GM23248 (cell line): ENCODE data around the gene ZNF112. TPM values are rescaled to one million over a fixed set of nuclear protein-coding genes. Genes with fewer than 3 reads are reported as not detected.

ENCODE experiments used
- DNase-seq: peaks from one replicate; pipeline ENCODE4 v3.0.0-alpha.2; 2015
- H2AFZ ChIP-seq: fragments of 200-600 bp; sonication (generic); 2 replicates; pipeline ENCODE4 v1.6.1; 2016; ENCODE audit warnings: antibody characterized with exemption
- H3F3A ChIP-seq: fragments of 200-600 bp; sonication (generic); 2 replicates; pipeline ENCODE4 v1.6.1; 2016; ENCODE audit warnings: mild to moderate bottlenecking, antibody characterized with exemption, mixed run types; ENCODE audit not compliant: insufficient read depth
- H3K27ac ChIP-seq: fragments of 200-600 bp; sonication (generic); 2 replicates; pipeline ENCODE4 v1.5.1; 2016; ENCODE audit warnings: mild to moderate bottlenecking
- H3K27me3 ChIP-seq: fragments of 200-600 bp; sonication (generic); replicated peaks from 2 replicates; pipeline ENCODE4 v1.6.1; 2016; ENCODE audit warnings: mild to moderate bottlenecking; ENCODE audit not compliant: insufficient read depth
- H3K36me3 ChIP-seq: fragments of 200-600 bp; sonication (generic); 2 replicates; pipeline ENCODE4 v1.6.1; 2016; ENCODE audit warnings: low read depth, mild to moderate bottlenecking
- H3K4me1 ChIP-seq: fragments of 200-600 bp; sonication (generic); 2 replicates; pipeline ENCODE4 v1.6.1; 2016; ENCODE audit warnings: mild to moderate bottlenecking; ENCODE audit not compliant: insufficient read depth
- H3K4me2 ChIP-seq: fragments of 200-600 bp; sonication (generic); one replicate; pipeline ENCODE4 v1.6.1; 2016; ENCODE audit warnings: mild to moderate bottlenecking; ENCODE audit not compliant: unreplicated experiment
- H3K4me3 ChIP-seq: fragments of 200-600 bp; sonication (generic); 2 replicates; pipeline ENCODE4 v1.5.1; 2016; ENCODE audit warnings: mild to moderate bottlenecking
- H3K79me2 ChIP-seq: fragments of 200-600 bp; sonication (generic); 2 replicates; pipeline ENCODE4 v1.6.1; 2016; ENCODE audit warnings: mild to moderate bottlenecking; ENCODE audit not compliant: insufficient read depth
- H3K9ac ChIP-seq: fragments of 200-600 bp; sonication (generic); 2 replicates; pipeline ENCODE4 v1.6.1; 2016; ENCODE audit warnings: mild to moderate bottlenecking
- H3K9me2 ChIP-seq: fragments of 200-600 bp; sonication (generic); 2 replicates; pipeline ENCODE4 v1.6.1; 2016; ENCODE audit warnings: mixed run types, mild to moderate bottlenecking, moderate library complexity; ENCODE audit not compliant: insufficient read depth
- H3K9me3 ChIP-seq: fragments of 200-600 bp; sonication (generic); one replicate; pipeline ENCODE4 v1.6.1; 2017; ENCODE audit warnings: low read depth
- H4K20me1 ChIP-seq: fragments of 200-600 bp; sonication (generic); 2 replicates; pipeline ENCODE4 v1.6.0; 2016; ENCODE audit not compliant: insufficient read depth
- EZH2 ChIP-seq: fragments of 200-600 bp; sonication (generic); IDR thresholded peaks from 2 replicates; pipeline ENCODE4 v1.6.1; 2018; ENCODE audit warnings: antibody characterized with exemption, mild to moderate bottlenecking; ENCODE audit not compliant: insufficient read depth, poor library complexity, severe bottlenecking
- EZH2phosphoT487 ChIP-seq: fragments of 200-600 bp; sonication (generic); IDR thresholded peaks from 2 replicates; pipeline ENCODE4 v1.6.1; 2018; ENCODE audit warnings: antibody characterized with exemption, moderate library complexity, mild to moderate bottlenecking, low read depth; ENCODE audit not compliant: insufficient read depth
- WGBS, 2 experiments: methylation state at CpG; one replicate each; pipeline ENCODE4 v1.1.6; 2015 to 2017; ENCODE audit warnings: low lambda C conversion rate in 2 of 2, low coverage in 1 of 2; ENCODE audit errors: missing lambda C conversion rate in 2 of 2; 5-methylcytosine and 5-hydroxymethylcytosine counted together
- in situ Hi-C: fragments of 300-500 bp; cut with MboI; formaldehyde crosslinking; loops from 2 replicates; pipeline ENCODE4 v1.15.0; 2020
- polyA plus RNA-seq: library from polyadenylated mRNA; unstranded; fragments of >200 nt; fragmentation: Nextera tagmentation; extraction: Ambion mirVana; gene quantifications from 2 replicates; pipeline ENCODE4 v1.2.1, GENCODE V29; 2016
- total RNA-seq: library from RNA; depleted of rRNA; stranded (reverse); fragments of >200 nt; shearing (Covaris generic); gene quantifications from 2 replicates; pipeline ENCODE4 v1.2.3, GENCODE V29; 2014

Gene ZNF112
- total and polyA plus RNA-seq, 2 experiments from 2014 or later, result 5.6 TPM

GRCh38 chr19:44313231-44313630 lies 43.2 kb downstream of the ZNF112 start:
- Histone ChIP-seq H3K36me3 (no peaks in the 10 kb centered on the region), H4K20me1 (no peaks in the 10 kb centered on the region), H3K4me1 (0 out of 2 replicates have a peak, but pooled peaks cover 2% of the 10 kb centered on the region), H2AFZ (no peak overlapping the region), H3K79me2 (no peaks in the 10 kb centered on the region), H3K27ac (no peak overlapping the region), H3K9me3 (peaks cover 4% of the 10 kb centered on the region), H3K9me2 (no peaks in the 10 kb centered on the region), H3K27me3 (no peaks in the 10 kb centered on the region), H3F3A (peaks cover 6% of the 10 kb centered on the region; the same call in 1 of the 2 replicates), H3K9ac (no peak overlapping the region), H3K4me2 (no peak overlapping the region), H3K4me3 (no peak overlapping the region)
- 87 to 100% methylated on average over 1 of the region's 1 CpG for WGBS, 2 experiments
- in situ Hi-C loops, result no loop called here
- DNase-seq, result no peak
- no peak for TF ChIP-seq EZH2
- no peak for TF ChIP-seq EZH2phosphoT487

- 0 out of 2 replicates have a peak overlapping the region, but pooled peaks have one; percentile 13 for H3K27ac ChIP-seq
- no peak overlapping the region for H3K4me2 ChIP-seq
- H3K27me3 ChIP-seq, result no peaks in the 10 kb centered on the region
- H3F3A ChIP-seq, result peaks cover 26% of the 10 kb centered on the region
- H3K36me3 ChIP-seq, result no peaks in the 10 kb centered on the region
- no peaks in the 10 kb centered on the region for H3K79me2 ChIP-seq
- no peak overlapping the region for H2AFZ ChIP-seq
- no peak overlapping the region for H3K9ac ChIP-seq
- H3K9me3 ChIP-seq, result no peaks in the 10 kb centered on the region
- TF ChIP-seq EZH2phosphoT487 (no peak), EZH2 (no peak)
- no peak overlapping the region for H3K4me3 ChIP-seq
- peaks cover 15% of the 10 kb centered on the region for H3K4me1 ChIP-seq
- H4K20me1 ChIP-seq, result no peaks in the 10 kb centered on the region
- peak; percentile 78 for DNase-seq
- 41 to 49% methylated on average over 3 of the region's 3 CpGs for WGBS, 2 experiments
- in situ Hi-C loops, result no loop called here
- no peaks in the 10 kb centered on the region for H3K9me2 ChIP-seq
Observed at GRCh38 chr19:44308011-44308410, 48.5 kb downstream of the ZNF112 start.

- Histone ChIP-seq H3K4me1 (peaks cover 15% of the 10 kb centered on the region), H3K27ac (no peak overlapping the region), H2AFZ (no peak overlapping the region), H3K4me2 (no peak overlapping the region), H3K27me3 (no peaks in the 10 kb centered on the region), H3K9me3 (no peaks in the 10 kb centered on the region), H3K4me3 (no peak overlapping the region), H3K9ac (no peak overlapping the region), H3F3A (peaks cover 26% of the 10 kb centered on the region), H3K79me2 (no peaks in the 10 kb centered on the region), H3K9me2 (no peaks in the 10 kb centered on the region), H4K20me1 (no peaks in the 10 kb centered on the region), H3K36me3 (no peaks in the 10 kb centered on the region)
- TF ChIP-seq EZH2 (no peak), EZH2phosphoT487 (no peak)
- in situ Hi-C loops, result no loop called here
- 77 to 83% methylated on average over 15 of the region's 15 CpGs for WGBS, 2 experiments
- no peak for DNase-seq
Observed at GRCh38 chr19:44306283-44306682, 50.2 kb downstream of the ZNF112 start.

GRCh38 chr19:44305457-44305856 lies 51.0 kb downstream of the ZNF112 start:
- peak overlapping the region; percentile 77 for H3K4me2 ChIP-seq
- H3K9ac ChIP-seq, result peak overlapping the region; percentile 86; the same call in 1 of the 2 replicates
- WGBS, 2 experiments, result 94 to 97% methylated on average over 4 of the region's 4 CpGs
- no peaks in the 10 kb centered on the region for H3K9me3 ChIP-seq
- 0 out of 2 replicates have a peak, but pooled peaks cover 3% of the 10 kb centered on the region for H3K36me3 ChIP-seq
- no peaks in the 10 kb centered on the region for H3K27me3 ChIP-seq
- no peak for DNase-seq
- H3K79me2 ChIP-seq, result no peaks in the 10 kb centered on the region
- H2AFZ ChIP-seq, result peak overlapping the region; percentile 95
- H4K20me1 ChIP-seq, result no peaks in the 10 kb centered on the region
- H3K27ac ChIP-seq, result no peak overlapping the region
- peaks cover 15% of the 10 kb centered on the region for H3K4me1 ChIP-seq
- in situ Hi-C loops, result no loop called here
- H3K4me3 ChIP-seq, result peak overlapping the region; percentile 89
- no peaks in the 10 kb centered on the region for H3K9me2 ChIP-seq
- TF ChIP-seq EZH2, result no peak
- peaks cover 26% of the 10 kb centered on the region for H3F3A ChIP-seq
